CD4-positive, alpha-beta memory T cell (primary cell): ENCODE results near the gene P4HA3. TPM values are rescaled to one million over a fixed set of nuclear protein-coding genes. Genes with fewer than 3 reads are reported as not detected.

Experiments used
- CTCF ChIA-PET: fragments of 350-600 bp; sonication (Branson Sonifier 250); formaldehyde crosslinking; loops from one replicate; lab custom pipeline; 2021; ENCODE audit warnings: inconsistent platforms; ENCODE audit not compliant: partially characterized antibody; lab: Charles Lee
- POLR2A ChIA-PET: fragments of 350-600 bp; sonication (Branson Sonifier 250); formaldehyde crosslinking; loops from one replicate; lab custom pipeline; 2021; ENCODE audit not compliant: partially characterized antibody; lab: Charles Lee
- DNase-seq, 5 donors: peaks; one replicate each; pipeline versions ENCODE4 v3.0.0 to v3.0.0-alpha.2; 2020 to 2022; ENCODE audit warnings: mixed read lengths in 1 of 5
- H3K27ac ChIP-seq: one replicate; pipeline ENCODE4 v1.7.0; 2013; ENCODE audit warnings: low read depth, low read length
- H3K27me3 ChIP-seq: 2 replicates; pipeline ENCODE4 v1.7.0; 2013; ENCODE audit warnings: mild to moderate bottlenecking, low read length, moderate library complexity; ENCODE audit not compliant: insufficient read depth
- H3K36me3 ChIP-seq: 2 replicates; pipeline ENCODE4 v1.7.0; 2013; ENCODE audit warnings: mild to moderate bottlenecking, low read length, moderate library complexity; ENCODE audit not compliant: insufficient read depth
- H3K4me1 ChIP-seq: 2 replicates; pipeline ENCODE4 v1.7.0; 2013; ENCODE audit warnings: mild to moderate bottlenecking, low read length, moderate library complexity; ENCODE audit not compliant: insufficient read depth
- H3K4me3 ChIP-seq, 2 donors: one replicate each; pipeline ENCODE4 v1.7.0; 2013; ENCODE audit warnings: low read length in 2 of 2, mild to moderate bottlenecking in 1 of 2
- H3K9me3 ChIP-seq, 2 donors: one replicate each; pipeline ENCODE4 v1.7.0; 2013; ENCODE audit warnings: low read length in 2 of 2, control low read depth in 1 of 2; ENCODE audit not compliant: control insufficient read depth in 1 of 2
- H3K27ac Mint-ChIP-seq, 7 donors: one replicate each; pipeline ENCODE4 v1.8.0; 2020 to 2021; ENCODE audit warnings: mixed read lengths in 7 of 7, mild to moderate bottlenecking in 6 of 7, inconsistent platforms in 3 of 7, moderate library complexity in 3 of 7
- H3K27me3 Mint-ChIP-seq, 2 donors: one replicate each; pipeline ENCODE4 v1.8.0; 2020 to 2021; ENCODE audit warnings: mixed read lengths in 2 of 2
- H3K36me3 Mint-ChIP-seq, 2 donors: one replicate each; pipeline ENCODE4 v1.8.0; 2020 to 2021; ENCODE audit warnings: mixed read lengths in 2 of 2, inconsistent platforms in 1 of 2, mild to moderate bottlenecking in 1 of 2
- H3K4me1 Mint-ChIP-seq, 4 donors: one replicate each; pipeline ENCODE4 v1.8.0; 2020 to 2021; ENCODE audit warnings: mixed read lengths in 4 of 4, mild to moderate bottlenecking in 1 of 4
- H3K4me3 Mint-ChIP-seq, 8 donors: one replicate each; pipeline ENCODE4 v1.8.0; 2020 to 2021; ENCODE audit warnings: mixed read lengths in 8 of 8, mild to moderate bottlenecking in 7 of 8, moderate library complexity in 6 of 8, inconsistent platforms in 3 of 8
- H3K9me3 Mint-ChIP-seq, 8 donors: one replicate each; pipeline ENCODE4 v1.8.0; 2020 to 2021; ENCODE audit warnings: mixed read lengths in 8 of 8, mild to moderate bottlenecking in 5 of 8, inconsistent platforms in 3 of 8, moderate library complexity in 1 of 8
- intact Hi-C: fragments of 100-400 bp; cut with micrococcal nuclease; formaldehyde crosslinking; loops from one replicate; pipeline ENCODE4 v1.15.1; 2023
- polyA plus RNA-seq, 2 donors: library from polyadenylated mRNA; unstranded; fragments of 300-500 nt; fragmentation: Illumina TruSeq; gene quantifications; one replicate each; pipeline ENCODE4 v1.2.3, GENCODE V29; 2021
- total RNA-seq, 2 experiments: library from RNA; stranded (reverse); gene quantifications; one replicate each; pipeline ENCODE4 v1.2.3, GENCODE V29; 2021

The P4HA3 gene
- total and polyA plus RNA-seq, 4 experiments from 2014 or later: not detected

- H3K27ac Mint-ChIP-seq: peak overlapping the region in 2 of 7 donors; percentile 38 to 58
- ChIA-PET POLR2A (no interaction called here), CTCF (interaction anchor here (0.9 to 1.0 kb wide), 2 partner anchors 13 to 52 kb away, joined by 3 to 4 read pairs; no protein-coding TSS in a partner anchor)
- H3K9me3 ChIP-seq: no peaks in the 10 kb centered on the region
- H3K4me1 Mint-ChIP-seq: peaks cover 10 to 14% (median 13%) of the 10 kb centered on the region in 4 donors
- no peaks in the 10 kb centered on the region for H3K27me3 ChIP-seq
- no peaks in the 10 kb centered on the region for H3K9me3 Mint-ChIP-seq
- H3K36me3 Mint-ChIP-seq: no peaks in the 10 kb centered on the region
- H3K36me3 ChIP-seq: no peaks in the 10 kb centered on the region
- peak in 4 of 5 donors; percentile 7 to 26 (median 14) for DNase-seq
- H3K4me3 ChIP-seq: no peak overlapping the region
- peak overlapping the region in 1 of 8 donors; percentile 27 for H3K4me3 Mint-ChIP-seq
- H3K27me3 Mint-ChIP-seq: peaks cover 5 to 9% of the 10 kb centered on the region in 2 donors
- H3K27ac ChIP-seq: no peak overlapping the region
- intact Hi-C loops: no loop called here
- peaks cover 11% of the 10 kb centered on the region for H3K4me1 ChIP-seq
Measured at GRCh38 chr11:74269161-74269811, 42.2 kb downstream of the P4HA3 start.

- H3K4me3 ChIP-seq: no peak overlapping the region
- no peaks in the 10 kb centered on the region for H3K27me3 ChIP-seq
- H3K9me3 Mint-ChIP-seq: no peaks in the 10 kb centered on the region
- H3K9me3 ChIP-seq: no peaks in the 10 kb centered on the region
- H3K4me1 ChIP-seq: peaks cover 11% of the 10 kb centered on the region
- H3K27ac Mint-ChIP-seq: no peak overlapping the region
- intact Hi-C loops: no loop called here
- no peak overlapping the region for H3K27ac ChIP-seq
- H3K36me3 ChIP-seq: no peaks in the 10 kb centered on the region
- no peak for DNase-seq
- peaks cover 10 to 14% (median 13%) of the 10 kb centered on the region in 4 donors for H3K4me1 Mint-ChIP-seq
- no peaks in the 10 kb centered on the region for H3K36me3 Mint-ChIP-seq
- CTCF ChIA-PET: interaction anchor here (1.0 kb wide), 1 partner anchor 12 kb away, joined by 4 read pairs; no protein-coding TSS in a partner anchor
- POLR2A ChIA-PET: no interaction called here
- H3K4me3 Mint-ChIP-seq: no peak overlapping the region
- H3K27me3 Mint-ChIP-seq: peaks cover 3 to 9% of the 10 kb centered on the region in 2 donors
Measured at GRCh38 chr11:74268456-74268855, 43.0 kb downstream of the P4HA3 start.

- H3K4me3 Mint-ChIP-seq: no peak overlapping the region
- no peaks in the 10 kb centered on the region for H3K36me3 Mint-ChIP-seq
- Histone ChIP-seq H3K27ac (no peak overlapping the region), H3K4me1 (peaks cover 11% of the 10 kb centered on the region), H3K27me3 (no peaks in the 10 kb centered on the region), H3K4me3 (no peak overlapping the region), H3K9me3 (no peaks in the 10 kb centered on the region), H3K36me3 (no peaks in the 10 kb centered on the region)
- H3K27ac Mint-ChIP-seq: no peak overlapping the region
- no peak for DNase-seq
- peaks cover 10 to 14% (median 13%) of the 10 kb centered on the region in 4 donors for H3K4me1 Mint-ChIP-seq
- ChIA-PET CTCF (interaction anchor here (0.7 kb wide), 1 partner anchor 9 kb away, joined by 3 read pairs; no protein-coding TSS in a partner anchor), POLR2A (no interaction called here)
- H3K9me3 Mint-ChIP-seq: no peaks in the 10 kb centered on the region
- intact Hi-C loops: no loop called here
- peaks cover 0 to 4% of the 10 kb centered on the region in 2 donors for H3K27me3 Mint-ChIP-seq
Measured at GRCh38 chr11:74267014-74267413, 44.4 kb downstream of the P4HA3 start.

GRCh38 chr11:74265256-74265655 is 46.2 kb downstream of the P4HA3 start:
- peaks cover 11% of the 10 kb centered on the region for H3K4me1 ChIP-seq
- no peak for DNase-seq
- no peaks in the 10 kb centered on the region for H3K9me3 ChIP-seq
- Mint-ChIP-seq H3K9me3 (no peaks in the 10 kb centered on the region), H3K4me3 (no peak overlapping the region), H3K27ac (no peak overlapping the region), H3K36me3 (no peaks in the 10 kb centered on the region), H3K27me3 (peaks cover 0 to 5% of the 10 kb centered on the region in 2 donors), H3K4me1 (peaks cover 10 to 14% (median 13%) of the 10 kb centered on the region in 4 donors)
- intact Hi-C loops: no loop called here
- no peak overlapping the region for H3K27ac ChIP-seq
- no peaks in the 10 kb centered on the region for H3K36me3 ChIP-seq
- H3K4me3 ChIP-seq: no peak overlapping the region
- CTCF ChIA-PET: interaction anchor here (1.2 kb wide), 1 partner anchor 10 kb away, joined by 4 read pairs; no protein-coding TSS in a partner anchor
- POLR2A ChIA-PET: no interaction called here
- H3K27me3 ChIP-seq: no peaks in the 10 kb centered on the region

- CTCF ChIA-PET: no interaction called here
Measured at GRCh38 chr11:74262725-74263124, 48.7 kb downstream of the P4HA3 start.

GRCh38 chr11:74257959-74258553 is 53.4 kb downstream of the P4HA3 start:
- Histone ChIP-seq H3K4me1 (no peaks in the 10 kb centered on the region), H3K9me3 (no peaks in the 10 kb centered on the region), H3K4me3 (no peak overlapping the region), H3K27ac (no peak overlapping the region), H3K36me3 (peaks cover 3% of the 10 kb centered on the region), H3K27me3 (no peaks in the 10 kb centered on the region)
- POLR2A ChIA-PET: no interaction called here
- no peak for DNase-seq
- H3K9me3 Mint-ChIP-seq: no peaks in the 10 kb centered on the region
- H3K36me3 Mint-ChIP-seq: peaks cover 16 to 26% of the 10 kb centered on the region in 2 donors
- no peak overlapping the region for H3K4me3 Mint-ChIP-seq
- H3K27ac Mint-ChIP-seq: peak overlapping the region in 1 of 7 donors; percentile 1
- intact Hi-C loops: loop anchor here (5.0 to 10.0 kb wide), 2 partner anchors 129 to 293 kb away; no protein-coding TSS in a partner anchor
- CTCF ChIA-PET: interaction anchor here (1.0 kb wide), 1 partner anchor 9 kb away, joined by 3 read pairs; no protein-coding TSS in a partner anchor
- peaks cover 0 to 7% (median 4%) of the 10 kb centered on the region in 4 donors for H3K4me1 Mint-ChIP-seq
- peaks cover 0 to 4% of the 10 kb centered on the region in 2 donors for H3K27me3 Mint-ChIP-seq

More at GRCh38 chr11:74262725-74263124, 48.7 kb downstream of the P4HA3 start:
- no peaks in the 10 kb centered on the region for H3K9me3 ChIP-seq
- H3K36me3 ChIP-seq: no peaks in the 10 kb centered on the region
- Mint-ChIP-seq H3K4me3 (no peak overlapping the region), H3K4me1 (no peaks in the 10 kb centered on the region), H3K9me3 (no peaks in the 10 kb centered on the region), H3K36me3 (no peaks in the 10 kb centered on the region), H3K27me3 (peaks cover 0 to 4% of the 10 kb centered on the region in 2 donors), H3K27ac (no peak overlapping the region)
- intact Hi-C loops: no loop called here
- H3K4me1 ChIP-seq: no peaks in the 10 kb centered on the region
- H3K4me3 ChIP-seq: no peak overlapping the region
- POLR2A ChIA-PET: no interaction called here
- no peaks in the 10 kb centered on the region for H3K27me3 ChIP-seq
- H3K27ac ChIP-seq: no peak overlapping the region
- no peak for DNase-seq
